GM18520 (cell line): Measurements from ENCODE around the gene GPR150.

Source experiments
- ATAC-seq: cut with Tn5 transposase; IDR thresholded peaks from one replicate; pipeline ENCODE4 v1.9.1; 2021; ENCODE audit not compliant: unreplicated experiment

Gene GPR150

GRCh38 chr5:95620030-95620869, at the start of gene GPR150:
Gene GPR150, plus strand, starts transcription at chr5:95620087. Its CDS starts 189 bp downstream, at chr5:95620276.
- ATAC-seq = peak; percentile 40

GRCh38 chr5:95572016-95572415, 47.9 kb upstream of the GPR150 start:
- no peak for ATAC-seq

GRCh38 chr5:95581576-95581975, 38.3 kb upstream of the GPR150 start:
- no peak for ATAC-seq

- ATAC-seq = no peak
Measured at GRCh38 chr5:95583992-95584391, 35.9 kb upstream of the GPR150 start.

GRCh38 chr5:95590880-95591279, 29.0 kb upstream of the GPR150 start:
- ATAC-seq = no peak

- ATAC-seq = peak; percentile 94
Measured at GRCh38 chr5:95591490-95591901, 28.4 kb upstream of the GPR150 start.

- no peak for ATAC-seq
Measured at GRCh38 chr5:95595289-95595931, 24.5 kb upstream of the GPR150 start.

- no peak for ATAC-seq
Measured at GRCh38 chr5:95599252-95599651, 20.6 kb upstream of the GPR150 start.

GRCh38 chr5:95600557-95600956, 19.3 kb upstream of the GPR150 start:
- ATAC-seq = no peak

GRCh38 chr5:95605786-95606185, 14.1 kb upstream of the GPR150 start:
- ATAC-seq = no peak

- ATAC-seq = no peak
Measured at GRCh38 chr5:95606419-95606818, 13.5 kb upstream of the GPR150 start.

- ATAC-seq = no peak
Measured at GRCh38 chr5:95609711-95610110, 10.2 kb upstream of the GPR150 start.

GRCh38 chr5:95610546-95610945, 9.3 kb upstream of the GPR150 start:
- no peak for ATAC-seq

GRCh38 chr5:95611396-95611795, 8.5 kb upstream of the GPR150 start:
- ATAC-seq = no peak

- ATAC-seq = no peak
Measured at GRCh38 chr5:95613514-95613913, 6.4 kb upstream of the GPR150 start.

- ATAC-seq = peak; percentile 81
Measured at GRCh38 chr5:95615164-95615467, 4.8 kb upstream of the GPR150 start.

- no peak for ATAC-seq
Measured at GRCh38 chr5:95617057-95617456, 2.8 kb upstream of the GPR150 start.

GRCh38 chr5:95619096-95619495, 791 bp upstream of the GPR150 start:
- ATAC-seq = no peak

GRCh38 chr5:95619514-95620029, 315 bp upstream of the GPR150 start:
- ATAC-seq = no peak

GRCh38 chr5:95620870-95621838, 1.3 kb downstream of the GPR150 start:
- ATAC-seq = peak; percentile 22
